Heart left ventricle (tissue), 16 donors: ENCODE measurements around the gene AP1G1. TPM values are rescaled to one million over a fixed set of nuclear protein-coding genes. Genes with fewer than 3 reads are reported as not detected.
A peak's percentile ranks its signal among the peaks of the same experiment; 100 is the strongest.
"Not testable (repeated sequence)": the region's sequence is repeated elsewhere in the genome, so short reads cannot be mapped to it uniquely, and the experiment has no call there.

ENCODE experiments used
- ATAC-seq, 4 donors: fragments of 200-7000 bp; cut with Tn5 transposase; one replicate each; pipeline ENCODE4 v1.9.1; 2020 to 2022; ENCODE audit warnings: moderate library complexity in 4 of 4, mild to moderate bottlenecking in 3 of 4, moderate number of reproducible peaks in 1 of 4
- DNase-seq, 5 donors: peaks; one replicate each; pipeline ENCODE4 v3.0.0-alpha.2; 2020
- H3K27ac ChIP-seq, 12 donors: fragments of 200-600 bp; sonication (generic) in 4 of 12; one replicate each; pipeline versions ENCODE4 v1.5.0 to v1.8.0; 2016 to 2022; ENCODE audit warnings: mild to moderate bottlenecking in 2 of 12
- H3K27me3 ChIP-seq, 9 donors: fragments of 200-600 bp; sonication (generic) in 2 of 9; one replicate each; pipeline versions ENCODE4 v1.5.1 to v1.8.0; 2016 to 2022; ENCODE audit warnings: mild to moderate bottlenecking in 3 of 9
- H3K36me3 ChIP-seq, 9 donors: fragments of 200-600 bp; sonication (generic) in 2 of 9; one replicate each; pipeline versions ENCODE4 v1.5.0 to v1.8.0; 2018 to 2022; ENCODE audit warnings: mild to moderate bottlenecking in 2 of 9
- H3K4me1 ChIP-seq, 12 donors: fragments of 200-600 bp; sonication (generic) in 4 of 12; one replicate each; pipeline versions ENCODE4 v1.5.0 to v1.8.0; 2016 to 2022; ENCODE audit warnings: mild to moderate bottlenecking in 3 of 12
- H3K4me3 ChIP-seq, 12 donors: fragments of 200-600 bp; sonication (generic) in 4 of 12; one replicate each; pipeline versions ENCODE4 v1.5.0 to v1.8.0; 2017 to 2022; ENCODE audit warnings: mild to moderate bottlenecking in 9 of 12, moderate library complexity in 4 of 12
- H3K9me3 ChIP-seq, 12 donors: fragments of 200-600 bp; sonication (generic) in 4 of 12; one replicate each; pipeline versions ENCODE4 v1.5.0 to v1.8.0; 2016 to 2022; ENCODE audit warnings: mild to moderate bottlenecking in 1 of 12
- CTCF ChIP-seq, 12 donors: fragments of 200-600 bp; sonication (generic) in 4 of 12; IDR thresholded peaks; one replicate each; pipeline versions ENCODE4 v1.5.0 to v1.8.0; 2018 to 2022; ENCODE audit warnings: antibody characterized with exemption in 12 of 12, mild to moderate bottlenecking in 5 of 12
- POLR2A ChIP-seq, 2 donors: fragments of 450-650 bp; IDR thresholded peaks; one replicate each; pipeline ENCODE4 v1.6.1; 2017; ENCODE audit warnings: antibody characterized with exemption in 2 of 2, mild to moderate bottlenecking in 2 of 2, moderate library complexity in 2 of 2
- WGBS, 4 donors: extraction: QIAGEN DNeasy Blood & Tissue Kit in 2 of 4; methylation state at CpG; one replicate each; pipeline versions ENCODE4 v1.1.5 to v1.1.7; 2013 to 2018; 5-methylcytosine and 5-hydroxymethylcytosine counted together
- intact Hi-C, 10 donors: fragments of 100-400 bp; cut with DNase I; formaldehyde crosslinking; loops; one replicate each; pipeline versions ENCODE4 v1.11.1 to v1.14.2; 2022
- polyA plus RNA-seq, 2 donors: library from polyadenylated mRNA; stranded (reverse); fragments of 200-250 nt; gene quantifications; one replicate each; pipeline ENCODE4 v1.2.3, GENCODE V29; 2013
- total RNA-seq, 9 donors: library from RNA; depleted of rRNA in 2 of 9; stranded (reverse); fragments of >200 nt in 2 of 9; fragmentation: NEBNext Ultra II Directional in 3 of 9; extraction: Animal tissue kit (Norgen Biotek cat#: 25700) in 3 of 9; gene quantifications; one replicate each; pipeline versions ENCODE4 v1.1.0 to v1.2.4, GENCODE V29; 2016 to 2023
- donor health status: ischemic (EF 13 %, LVEDD 7.1; RV severe dilation, severe dysfunction).
- donor health status: healthy with polysubstance abuse.
- donor health status: DM: no; HTN: yes; CAD: no.
- donor health status: DM: no; HTN: no; CAD: no.
- donor health status: ischemic (EF 25% LVEDD 6.9; RV normal size, moderate dysfunction).
- donor health status: ischemic (EF 25% LVEDD 5.7; RV mildly dilated, moderate dysfunction).
- donor health status: healthy.
- donor health status: DM: yes; HTN: yes; CAD: no.
- donor health status: ischemic (EF 35%, LVEDD 5.7; RV mildly dilated, moderate dysfunction).
- donor health status: nonischemic (EF 11% LVEDD 7.7; RV severe dilation, severe dysfunction).
- donor health status: DM: yes; HTN: yes; CAD: no.
- donor health status: PGD.
- donor health status: ischemic (EF 29% LVEDD 5.4; RV normal size, mild dysfunction).
- donor health status: nonischemic (EF 23%, LVEDD 6.1; RV moderate dilation, normal function).

The AP1G1 gene
- total and polyA plus RNA-seq, 11 donors: 10.5 to 60.5 (median 36.4) TPM

- intact Hi-C loops: no loop called here
- no peak overlapping the region for H3K4me3 ChIP-seq
- no peaks in the 10 kb centered on the region for H3K27me3 ChIP-seq
- no peaks in the 10 kb centered on the region for H3K36me3 ChIP-seq
- DNase-seq: no peak
- TF ChIP-seq CTCF (IDR thresholded peaks at IDR 0.05) (no peak), POLR2A (IDR thresholded peaks at IDR 0.05) (no peak)
- no peak for ATAC-seq
- H3K9me3 ChIP-seq: no peaks in the 10 kb centered on the region
- H3K27ac ChIP-seq: no peak overlapping the region
- no peaks in the 10 kb centered on the region for H3K4me1 ChIP-seq
- 76 to 87% (median 81%) methylated on average over 3 of the region's 3 CpGs for WGBS, 4 donors
These were observed 25.7 kb upstream of the AP1G1 start for GRCh38 chr16:71834291-71834690.

- H3K4me3 ChIP-seq, H3K27me3 ChIP-seq, H3K9me3 ChIP-seq, intact Hi-C loops, H3K36me3 ChIP-seq, DNase-seq, ATAC-seq, H3K4me1 ChIP-seq, H3K27ac ChIP-seq: not testable (repeated sequence)
- WGBS, 4 donors: 82 to 96% (median 88%) methylated on average over 2 of the region's 2 CpGs
These were observed 23.5 kb upstream of the AP1G1 start for GRCh38 chr16:71832112-71832511.

GRCh38 chr16:71831698-71832097 is 23.1 kb upstream of the AP1G1 start:
- H3K27me3 ChIP-seq, DNase-seq, intact Hi-C loops, H3K9me3 ChIP-seq, H3K36me3 ChIP-seq, H3K4me1 ChIP-seq, ATAC-seq, H3K4me3 ChIP-seq, H3K27ac ChIP-seq: not testable (repeated sequence)
- 91 to 95% (median 92%) methylated on average over 3 of the region's 3 CpGs for WGBS, 4 donors

GRCh38 chr16:71830359-71830758 is 21.7 kb upstream of the AP1G1 start:
- H3K9me3 ChIP-seq: no peaks in the 10 kb centered on the region
- ATAC-seq (no peak), DNase-seq (no peak)
- H3K4me3 ChIP-seq: no peak overlapping the region
- no peaks in the 10 kb centered on the region for H3K4me1 ChIP-seq
- no peaks in the 10 kb centered on the region for H3K27me3 ChIP-seq
- intact Hi-C loops: no loop called here
- no peak overlapping the region for H3K27ac ChIP-seq
- TF ChIP-seq POLR2A (IDR thresholded peaks at IDR 0.05) (no peak), CTCF (IDR thresholded peaks at IDR 0.05) (no peak)
- WGBS, 4 donors: 90 to 97% (median 93%) methylated on average over 2 of the region's 2 CpGs
- no peaks in the 10 kb centered on the region for H3K36me3 ChIP-seq

- ATAC-seq (no peak), DNase-seq (no peak)
- Histone ChIP-seq H3K36me3 (peaks cover 0 to 14% (median 0%) of the 10 kb centered on the region in 9 donors), H3K4me1 (no peaks in the 10 kb centered on the region), H3K9me3 (no peaks in the 10 kb centered on the region), H3K27me3 (no peaks in the 10 kb centered on the region), H3K27ac (no peak overlapping the region), H3K4me3 (no peak overlapping the region)
- intact Hi-C loops: no loop called here
- TF ChIP-seq POLR2A (IDR thresholded peaks at IDR 0.05): no peak
- TF ChIP-seq CTCF (IDR thresholded peaks at IDR 0.05): no peak
- WGBS, 4 donors: 64 to 77% (median 67%) methylated on average over 5 of the region's 5 CpGs
These were observed 17.9 kb upstream of the AP1G1 start for GRCh38 chr16:71826533-71827017.

- ATAC-seq: peak in 1 of 4 donors; percentile 11
- H3K27ac ChIP-seq: peak overlapping the region; percentile 21 to 84 (median 54)
- 84 to 90% (median 87%) methylated on average over 10 of the region's 10 CpGs for WGBS, 4 donors
- H3K9me3 ChIP-seq, DNase-seq, H3K36me3 ChIP-seq, intact Hi-C loops, H3K27me3 ChIP-seq, H3K4me3 ChIP-seq: not testable (repeated sequence)
- peaks cover 0 to 14% (median 0%) of the 10 kb centered on the region in 12 donors for H3K4me1 ChIP-seq
These were observed 8.5 kb upstream of the AP1G1 start for GRCh38 chr16:71817155-71817500.
